Measurements from ENCODE around the gene COL2A1. TPM values are rescaled to one million over a fixed set of nuclear protein-coding genes. Genes with fewer than 3 reads are reported as not detected.
A peak's percentile ranks its signal among the peaks of the same experiment; 100 is the strongest.

The COL2A1 gene
- 10 to 100 TPM; 36.5 to 51.7 (median 42.8) TPM for polyA plus RNA-seq (ENCODE audit: insufficient read length in 4 of 4)

DNA sequence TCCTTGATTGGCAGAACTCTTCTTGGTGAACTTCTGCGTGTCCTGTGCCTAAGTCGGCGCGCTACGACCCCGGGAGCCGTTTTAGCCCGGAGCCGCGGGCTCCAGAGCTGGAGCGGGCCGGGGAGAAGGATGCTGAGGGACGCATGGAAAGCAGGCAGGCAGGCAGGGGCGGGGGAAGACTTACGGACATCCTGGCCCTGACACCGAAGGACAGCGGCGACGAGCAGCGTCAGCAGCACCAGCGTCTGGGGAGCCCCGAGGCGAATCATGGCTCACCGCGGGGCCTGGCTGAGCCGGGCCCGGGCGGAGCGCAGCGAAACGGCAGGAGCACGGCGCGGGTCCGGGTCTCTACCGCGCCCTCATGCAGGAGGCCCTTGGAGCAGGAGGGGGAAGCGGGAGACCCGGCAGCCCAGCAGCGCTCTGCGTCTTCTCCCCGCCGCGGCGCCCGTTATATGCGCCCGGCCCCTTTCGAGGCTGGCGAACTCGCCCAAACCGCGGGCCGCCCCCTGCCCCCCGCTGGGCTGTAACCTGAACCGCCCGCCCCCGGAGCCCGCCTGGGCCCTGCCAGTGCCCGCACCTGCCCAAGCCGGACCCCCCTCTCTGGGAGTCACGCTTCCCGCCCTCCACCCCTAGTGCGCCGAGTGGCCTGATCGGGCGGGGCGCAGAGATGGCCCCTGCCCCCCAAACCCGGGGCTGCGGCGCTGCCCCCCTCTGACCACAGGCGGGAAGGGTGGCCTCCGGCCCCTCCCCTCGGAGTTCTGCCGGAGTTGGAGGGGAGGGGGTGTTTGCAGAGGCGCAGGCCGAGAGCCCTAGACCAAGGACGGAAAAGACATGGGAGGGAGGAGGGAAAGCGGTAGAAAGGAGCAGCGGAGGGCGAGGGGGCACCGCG is at the start of gene COL2A1:
Gene COL2A1 (minus strand): TSS at position 424 of the 889 bp plus-strand sequence. CDS start 155 bp downstream, at position 269.
- no peak for DNase-seq (ENCODE audit: low read depth in 4 of 4, low spot score in 3 of 4)

DNA sequence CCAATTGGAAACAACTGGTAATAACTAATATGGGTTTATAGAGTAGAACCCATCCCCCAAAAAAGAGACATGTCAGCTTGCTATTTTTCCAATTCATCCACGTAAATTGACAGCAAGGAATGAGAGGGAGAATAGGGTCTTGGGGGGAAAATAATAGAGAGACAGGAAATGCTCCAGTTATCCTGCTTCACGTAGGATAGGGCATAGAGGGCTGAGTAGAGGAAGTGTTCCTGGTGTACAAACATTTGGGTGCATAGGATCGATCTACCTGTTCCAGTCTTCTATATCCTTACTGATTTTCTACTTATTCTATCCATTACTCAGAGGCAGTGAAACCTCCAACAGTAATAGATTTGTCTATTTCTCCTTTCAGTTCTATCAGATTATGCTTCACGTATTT is 49.6 kb upstream of the COL2A1 start:
- no peak for DNase-seq (ENCODE audit: low read depth in 4 of 4, low spot score in 3 of 4)

DNA sequence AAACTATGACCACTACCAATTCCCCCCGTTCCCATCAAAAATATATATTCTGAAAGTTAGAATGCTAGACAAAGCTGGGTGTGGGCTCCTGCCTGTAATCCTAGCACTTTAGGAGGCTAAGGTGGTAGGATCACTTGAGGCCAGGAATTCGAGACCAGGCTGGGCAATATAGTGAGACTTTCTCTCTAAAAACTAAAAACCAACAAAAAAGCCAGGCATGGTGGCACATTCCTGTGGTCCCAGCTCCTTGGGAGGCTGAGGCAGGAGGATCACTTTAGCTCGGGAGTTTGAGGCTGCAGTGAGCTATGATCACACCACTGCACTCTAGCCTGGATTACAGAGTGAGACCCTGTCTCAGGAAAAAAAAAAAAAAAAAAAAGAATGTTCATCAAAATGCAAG is 48.8 kb upstream of the COL2A1 start:
- no peak for DNase-seq (ENCODE audit: low read depth in 4 of 4, low spot score in 3 of 4)

DNA sequence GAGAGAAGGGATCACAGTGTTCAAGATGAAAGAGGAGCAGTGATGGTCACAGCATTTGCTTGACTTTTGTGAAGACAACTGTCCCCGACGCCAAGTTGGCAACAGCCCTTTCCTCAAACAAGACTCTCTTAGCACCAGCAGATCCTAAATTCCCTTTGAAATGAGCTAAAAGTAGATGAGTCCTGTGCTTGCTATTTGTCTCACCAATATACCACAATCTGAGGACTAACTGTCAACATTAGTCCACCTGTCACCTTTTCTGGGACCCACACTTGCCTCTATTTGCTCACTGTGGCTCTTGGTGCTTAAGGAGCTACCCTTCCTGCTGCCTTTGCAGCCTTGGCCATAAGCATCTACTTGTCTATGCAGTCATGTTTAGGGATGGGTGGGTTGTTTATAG is 47.4 kb upstream of the COL2A1 start:
- DNase-seq (ENCODE audit: low read depth in 4 of 4, low spot score in 3 of 4), result no peak

DNA sequence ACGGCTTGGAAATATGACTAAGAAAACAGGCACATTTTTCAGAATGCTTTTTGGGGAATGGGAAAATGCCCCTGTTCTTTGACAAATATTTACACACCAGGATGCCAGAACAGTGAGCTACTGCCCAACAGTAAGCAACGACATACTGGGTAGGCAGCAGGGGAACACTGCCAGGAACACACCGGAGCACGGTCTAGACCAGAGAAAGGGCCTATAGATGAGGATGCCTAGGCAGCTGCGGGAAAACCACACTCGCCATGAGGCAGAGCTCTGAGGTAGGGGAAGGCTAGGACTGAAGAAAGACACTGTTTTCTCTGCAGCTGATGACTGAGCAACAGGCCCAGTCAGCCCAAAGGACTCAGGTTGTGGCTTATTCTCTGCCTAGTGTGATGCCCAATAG is 45.9 kb upstream of the COL2A1 start:
- DNase-seq (ENCODE audit: low read depth in 4 of 4, low spot score in 3 of 4), result no peak

DNA sequence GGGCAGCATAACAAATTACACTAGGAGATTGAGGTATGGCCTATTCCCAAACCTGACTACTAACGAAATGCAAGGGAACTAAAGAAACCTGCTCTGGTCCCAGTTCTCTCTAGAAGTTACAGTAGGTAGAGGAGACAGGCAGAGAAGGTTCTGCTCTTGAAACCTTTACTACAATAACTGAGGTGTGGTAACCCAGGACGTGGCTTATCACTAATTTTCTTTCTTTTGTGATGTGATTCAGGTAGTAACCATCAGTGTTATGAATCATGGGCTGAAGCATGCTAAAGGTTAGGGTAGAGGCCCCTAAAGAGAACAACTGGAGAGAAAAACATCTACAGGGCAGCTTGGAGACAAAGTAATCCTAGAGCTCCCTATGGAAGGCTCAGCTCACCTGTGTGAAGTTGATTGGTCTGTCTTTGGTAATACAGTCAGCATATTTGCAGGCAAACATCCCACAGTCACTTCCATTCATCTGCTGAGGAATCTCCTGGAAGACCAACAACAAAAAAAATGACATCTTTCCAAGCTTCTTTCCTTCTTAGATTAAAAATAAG is 41.8 kb upstream of the COL2A1 start:
- DNase-seq (ENCODE audit: low read depth in 4 of 4, low spot score in 3 of 4), result no peak

DNA sequence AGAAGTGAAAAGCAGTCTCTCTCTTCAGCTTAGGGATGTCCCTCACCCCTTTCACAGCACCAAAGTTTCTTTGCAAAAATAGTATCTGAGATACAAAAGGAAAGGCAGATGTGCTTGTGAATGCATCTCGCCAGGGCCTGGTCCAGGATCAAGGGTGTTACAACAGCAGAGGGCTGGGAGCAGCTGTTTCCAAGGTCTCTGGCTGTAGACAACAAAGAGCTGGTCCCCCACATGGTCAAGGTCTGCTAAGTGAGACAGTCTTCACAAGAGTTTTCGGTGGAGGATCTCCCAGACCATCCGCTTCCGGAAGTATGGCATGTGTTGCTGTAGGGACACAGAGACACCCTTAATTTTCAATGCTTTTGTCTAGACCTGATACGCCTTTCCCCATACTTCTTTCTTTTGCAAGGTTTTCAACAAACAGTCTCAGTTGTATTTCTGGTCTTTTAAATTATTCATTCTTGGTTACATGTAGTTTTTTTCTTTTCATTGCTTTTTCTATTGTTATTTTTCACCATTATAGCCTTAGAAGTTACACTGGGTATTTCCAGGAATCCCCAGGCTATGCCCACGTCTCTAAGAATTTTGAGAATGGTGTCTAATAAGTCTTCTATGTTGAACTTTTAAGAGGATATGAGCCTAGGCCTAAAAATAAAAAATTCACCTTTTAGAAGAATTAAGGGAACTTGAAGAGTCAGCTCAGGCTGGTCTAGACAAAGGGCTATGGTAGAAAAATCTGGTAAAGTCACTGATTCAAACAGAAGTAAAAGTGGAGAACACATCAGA is 41.0 kb upstream of the COL2A1 start:
- DNase-seq (ENCODE audit: low read depth in 4 of 4, low spot score in 3 of 4), result no peak

DNA sequence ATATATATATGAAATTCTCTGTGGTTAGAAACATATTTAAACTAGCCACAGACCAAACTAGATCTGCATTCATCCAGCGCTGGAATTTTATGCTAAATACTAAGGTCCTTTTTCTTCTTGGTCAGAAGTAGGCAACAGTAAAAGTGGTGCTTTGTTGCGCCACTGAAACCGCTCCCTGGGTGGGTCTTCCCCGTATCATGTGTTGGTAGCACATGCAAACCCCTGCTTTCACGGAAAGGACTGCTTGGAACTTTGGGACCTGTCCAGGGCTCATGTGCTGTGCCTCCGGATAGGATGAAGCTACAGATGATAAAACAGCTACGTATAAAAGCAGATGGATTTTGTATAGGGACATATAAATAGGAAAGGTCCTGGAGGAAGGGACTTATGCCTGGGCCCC is 40.1 kb upstream of the COL2A1 start:
- DNase-seq (ENCODE audit: low read depth in 4 of 4, low spot score in 3 of 4), result no peak

DNA sequence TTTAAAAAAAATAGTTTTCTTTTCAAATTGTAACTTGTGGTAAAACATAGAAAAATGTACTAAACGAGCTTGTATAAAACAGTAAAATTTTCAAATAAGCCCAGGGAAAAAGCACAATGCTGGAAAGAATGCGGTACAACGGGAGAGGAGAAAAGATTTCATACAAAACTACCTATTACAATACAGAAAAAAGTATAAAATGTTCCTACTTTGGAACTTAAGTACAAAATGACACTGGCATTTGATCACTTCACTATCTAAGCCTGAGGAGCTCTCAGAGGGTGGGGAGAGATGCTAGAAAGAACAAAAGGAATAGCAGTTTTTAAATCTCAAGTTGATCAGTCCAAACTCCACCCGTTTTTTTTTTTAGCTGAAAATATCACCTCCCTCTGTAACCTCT is 39.5 kb upstream of the COL2A1 start:
- no peak for DNase-seq (ENCODE audit: low read depth in 4 of 4, low spot score in 3 of 4)

DNA sequence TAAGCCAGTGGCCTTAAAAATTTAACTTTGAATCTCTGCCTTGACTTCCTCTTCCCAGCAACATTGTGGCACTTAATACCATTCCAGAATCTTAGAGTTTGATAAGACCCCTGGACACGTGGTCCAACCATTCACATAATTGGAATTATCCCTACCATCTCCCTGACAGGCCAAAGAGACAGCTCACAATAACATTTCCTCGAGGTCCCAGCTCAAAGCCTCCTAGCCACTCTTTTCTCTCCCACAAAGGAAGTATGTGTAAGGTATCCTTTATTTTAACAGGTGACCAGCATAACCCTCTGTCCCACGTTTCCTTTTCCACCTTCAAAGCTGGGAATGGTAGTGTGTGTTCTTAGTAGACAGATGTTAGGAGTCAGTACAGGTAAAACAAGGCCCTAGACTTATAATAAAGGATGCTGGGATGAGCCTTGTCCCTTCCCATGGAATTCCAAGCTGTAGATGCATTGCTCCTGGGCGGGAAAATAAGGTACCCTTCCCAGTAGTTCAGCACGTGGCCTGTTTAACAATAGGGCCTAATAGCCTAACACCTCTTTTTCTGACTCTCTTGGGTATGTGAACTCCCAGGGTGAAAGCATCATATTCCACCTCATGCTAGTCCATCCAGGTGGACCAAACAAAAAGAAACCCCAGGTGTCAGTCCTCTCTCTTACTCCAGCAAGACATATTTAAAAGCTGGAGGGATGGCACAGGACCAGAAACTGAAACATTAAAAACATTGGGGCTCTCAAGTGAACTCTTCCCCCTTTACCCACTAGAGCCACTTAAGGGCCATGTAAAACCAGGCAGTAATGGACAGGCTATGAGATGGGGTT is 37.5 kb upstream of the COL2A1 start:
- DNase-seq (ENCODE audit: low read depth in 4 of 4, low spot score in 3 of 4), result no peak

DNA sequence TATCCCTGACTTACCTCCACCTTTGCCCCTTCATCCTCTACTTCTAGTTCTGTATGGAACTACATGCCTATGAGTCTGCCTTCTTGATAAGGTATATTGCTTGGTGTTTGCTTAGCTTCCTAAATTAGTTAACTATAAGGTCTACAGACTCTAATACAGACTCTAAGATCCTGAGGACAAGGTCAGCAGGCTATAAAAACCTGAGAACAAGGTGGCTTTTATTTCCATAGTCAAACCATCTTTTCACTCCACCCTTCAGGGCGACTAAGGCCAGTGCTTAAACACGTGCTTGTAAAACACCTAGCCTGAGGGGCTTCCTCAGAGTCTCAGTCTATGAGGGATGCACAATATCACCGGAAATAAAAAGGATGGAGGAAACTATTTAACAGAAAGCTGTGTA is 36.1 kb upstream of the COL2A1 start:
- DNase-seq (ENCODE audit: low read depth in 4 of 4, low spot score in 3 of 4), result no peak

DNA sequence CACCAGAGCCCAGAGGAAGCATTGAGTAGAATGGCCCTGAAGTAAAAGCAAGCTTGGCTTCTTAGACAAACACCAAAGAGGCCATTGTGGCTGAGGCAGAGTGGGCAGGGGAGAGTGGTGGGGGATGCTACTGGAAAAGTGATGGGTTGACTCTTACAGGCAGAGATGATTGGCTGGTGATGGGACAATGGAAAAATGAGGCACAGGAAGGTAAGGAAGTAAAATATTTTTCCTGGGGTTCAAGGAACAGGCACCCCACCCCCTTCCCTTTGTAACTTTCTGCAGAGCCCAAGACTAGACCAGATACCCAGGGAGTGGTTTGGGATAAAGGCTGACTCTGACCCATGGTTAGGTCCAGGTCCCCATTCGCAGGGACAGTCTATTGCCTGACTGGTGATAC is 34.9 kb upstream of the COL2A1 start:
- no peak for DNase-seq (ENCODE audit: low read depth in 4 of 4, low spot score in 3 of 4)

DNA sequence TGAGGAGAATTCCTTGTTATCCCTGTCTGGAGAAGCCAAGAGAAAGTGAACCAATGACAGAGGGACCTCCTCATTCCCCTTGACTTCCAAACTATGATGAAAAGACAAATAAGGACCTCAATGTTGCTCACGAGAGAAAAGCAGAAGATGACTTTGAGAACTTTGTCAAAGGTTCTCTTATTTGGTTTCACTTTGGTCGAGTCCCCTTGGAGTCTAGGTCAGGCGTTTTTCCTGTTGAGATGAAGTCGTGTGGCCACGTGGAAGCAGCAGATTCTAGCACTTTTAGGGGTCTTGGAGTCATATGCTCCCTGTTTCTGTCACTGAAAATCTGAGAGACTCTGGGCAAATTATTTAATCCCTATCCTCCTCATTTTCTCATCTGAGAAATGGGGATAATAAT is 33.8 kb upstream of the COL2A1 start:
- no peak for DNase-seq (ENCODE audit: low read depth in 4 of 4, low spot score in 3 of 4)

DNA sequence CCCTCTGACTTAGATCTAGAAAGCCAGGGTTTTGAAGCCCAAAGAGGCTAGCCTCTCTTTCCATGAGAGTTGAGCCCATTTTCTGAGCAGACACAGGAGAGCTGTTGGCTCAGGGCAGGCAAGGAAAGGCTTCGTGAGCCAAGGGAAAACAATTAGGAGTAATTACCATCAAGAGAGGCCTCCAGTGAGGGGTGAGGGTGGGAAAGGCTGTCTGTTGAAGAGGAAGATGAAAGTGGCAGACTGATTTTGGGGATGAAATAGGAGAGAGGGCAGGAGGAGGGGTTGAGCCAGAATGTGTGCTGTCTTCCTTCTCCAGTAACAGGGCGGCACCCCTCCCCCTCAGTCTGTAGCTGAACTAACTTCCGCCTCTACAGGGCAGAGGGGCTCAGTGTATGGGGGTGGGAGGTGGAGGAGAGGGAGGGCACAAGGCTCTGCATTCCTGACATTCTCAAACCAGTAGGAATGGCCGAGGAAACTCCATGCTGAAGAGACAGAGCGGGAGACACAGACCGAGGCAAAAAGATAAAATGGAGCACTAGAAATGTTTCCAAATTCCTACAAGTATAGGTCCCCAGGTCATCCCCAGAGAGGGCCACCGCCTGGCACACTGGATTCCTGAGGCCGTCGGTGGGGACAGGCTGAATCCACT is 33.1 kb upstream of the COL2A1 start:
- peak; percentile 51 to 77 (median 64) for DNase-seq (ENCODE audit: low read depth in 4 of 4, low spot score in 3 of 4)

DNA sequence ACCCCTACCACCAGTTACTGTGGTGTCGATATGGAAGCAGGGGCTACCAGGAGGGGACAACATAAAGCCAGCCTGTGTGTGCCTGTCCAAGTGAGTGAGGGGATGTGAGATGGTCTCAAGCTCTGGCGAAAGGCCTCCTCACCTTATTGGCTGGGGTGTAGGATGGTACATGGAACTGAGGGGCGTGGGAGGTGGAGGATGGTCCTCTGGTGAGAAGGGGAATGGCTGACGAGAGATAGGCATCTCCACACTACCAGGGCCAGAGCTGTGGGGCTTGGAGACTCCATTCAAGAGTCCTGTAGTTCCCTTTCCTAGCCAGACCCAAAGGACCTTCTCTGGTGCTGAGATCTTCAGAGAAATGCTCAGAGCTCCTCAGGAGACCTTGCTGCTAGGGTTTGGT is 32.5 kb upstream of the COL2A1 start:
- DNase-seq (ENCODE audit: low read depth in 4 of 4, low spot score in 3 of 4), result no peak

DNA sequence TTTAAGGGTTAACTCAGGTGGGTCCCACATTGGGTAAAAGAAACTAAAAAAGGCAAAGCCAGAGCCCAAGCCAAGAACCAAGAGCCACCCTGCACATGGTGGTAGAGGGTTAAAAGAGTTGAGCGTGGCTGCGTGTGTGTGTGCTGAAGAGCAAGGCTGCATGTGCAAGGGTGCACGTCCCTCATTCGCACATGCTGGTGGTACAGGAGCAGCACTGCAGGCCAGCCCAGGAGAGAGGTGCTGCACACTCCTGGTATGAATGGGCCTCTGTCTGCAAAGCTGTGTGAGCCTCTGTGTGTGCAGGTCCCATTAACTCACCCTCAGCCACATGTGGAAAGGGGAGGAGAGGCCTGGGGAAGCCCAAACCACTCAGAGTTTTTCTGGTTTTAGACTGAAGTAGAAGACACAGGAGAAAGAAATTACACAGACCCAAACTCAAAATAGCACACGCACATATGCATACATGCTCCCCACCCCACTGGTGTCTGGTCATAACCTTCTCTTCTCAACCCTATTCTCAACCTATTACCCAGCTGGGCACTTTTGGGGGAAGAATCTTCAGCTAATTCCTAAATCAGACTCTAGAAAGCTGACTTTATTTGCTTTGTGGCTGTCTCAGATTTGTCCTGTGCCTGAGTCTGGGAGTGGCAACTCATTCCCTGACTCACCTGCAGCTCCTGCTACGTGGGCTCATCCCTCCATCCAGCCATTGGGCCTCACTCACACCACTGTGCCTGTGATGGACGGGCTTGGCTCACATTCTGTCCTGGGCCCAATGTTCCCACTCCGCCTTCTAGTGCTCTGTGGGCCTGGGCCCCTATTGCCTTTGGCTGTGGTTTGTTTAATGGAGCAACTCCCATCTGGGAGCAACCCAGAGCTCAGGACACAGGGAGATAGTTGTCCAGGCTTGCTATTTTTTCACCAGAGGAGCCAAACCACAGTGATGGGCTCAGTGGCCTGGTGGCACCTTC is 30.8 kb upstream of the COL2A1 start:
- DNase-seq (ENCODE audit: low read depth in 4 of 4, low spot score in 3 of 4), result no peak

DNA sequence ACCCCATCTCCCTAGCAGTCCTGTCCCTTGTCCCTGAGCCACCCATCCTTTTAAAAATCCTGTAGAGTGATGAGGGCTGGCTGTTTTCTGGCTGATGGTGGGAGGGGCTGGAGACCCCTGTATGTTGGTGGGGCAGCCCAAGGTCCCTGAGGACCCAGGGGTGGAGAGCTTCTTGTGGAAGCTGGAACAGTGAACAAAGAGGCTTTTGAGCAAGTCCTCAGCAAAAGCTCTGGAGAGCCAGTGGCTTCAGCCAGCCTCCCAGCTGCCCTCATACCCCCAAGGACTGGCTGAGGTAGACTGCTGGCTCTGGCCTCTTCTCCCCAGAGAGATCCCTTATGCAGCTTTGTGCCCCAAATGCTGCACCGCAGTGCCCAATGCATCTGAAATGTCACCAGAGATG is 29.2 kb upstream of the COL2A1 start:
- DNase-seq (ENCODE audit: low read depth in 4 of 4, low spot score in 3 of 4), result no peak

DNA sequence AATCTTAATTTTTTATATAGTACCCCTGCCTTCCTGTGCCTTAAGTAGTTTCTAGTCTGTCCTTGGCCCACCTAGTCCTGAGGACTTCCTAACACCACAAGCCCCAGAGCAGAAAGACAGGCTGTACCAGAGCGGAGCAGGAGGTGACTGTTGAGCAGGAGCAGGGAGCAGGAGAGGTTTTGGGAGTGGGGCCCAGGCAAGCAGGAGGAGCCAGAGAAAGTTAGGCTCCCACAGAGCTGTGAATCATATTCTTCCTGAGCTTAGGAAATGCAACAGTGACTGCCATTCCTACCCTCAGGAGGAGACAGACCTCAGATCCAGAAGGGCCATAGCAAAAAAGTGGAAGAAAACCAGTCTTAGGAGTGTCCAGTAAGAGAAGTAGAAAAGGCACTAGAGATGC is 28.3 kb upstream of the COL2A1 start:
- DNase-seq (ENCODE audit: low read depth in 4 of 4, low spot score in 3 of 4), result no peak
